ENCODE data around the gene AOC3. TPM values are rescaled to one million over a fixed set of nuclear protein-coding genes. Genes with fewer than 3 reads are reported as not detected.

Gene AOC3
- total and polyA plus RNA-seq, 2 of the 13 experiments (the other 11 are each of a cell fraction or from before 2014, with no cell fraction given), result 8.7 to 51.7 TPM

GRCh38 chr17:42878123-42878880, 27.3 kb downstream of the AOC3 start:
- no peaks in the 10 kb centered on the region for H3K36me3 ChIP-seq (replicated peaks in 1 of 2; ENCODE audit: control insufficient read depth in 1 of 2, insufficient read depth in 2 of 2, low read length in 2 of 2)
- H2AFZ ChIP-seq (ENCODE audit: low read length), result no peak overlapping the region
- no TSS peak for BruUV-seq (replicated peaks)
- in situ Hi-C loops (cut with HindIII; ENCODE audit: extremely low pct_ligation_motif_present, low pct_unique_long_range_greater_than_20kb), result no loop called here
- no peaks in the 10 kb centered on the region for H3K79me2 ChIP-seq (ENCODE audit: insufficient read depth, low read length)
- no peaks in the 10 kb centered on the region for H4K20me1 ChIP-seq (ENCODE audit: insufficient read depth, low read length)
- peak overlapping the region in 1 of 3 experiments; percentile 31; a peak in 2 of 6 replicates for H3K4me3 ChIP-seq (replicated peaks in 1 of 3; ENCODE audit: insufficient read depth in 1 of 3, low read depth in 2 of 3, low read length in 3 of 3)
- ChIA-PET CTCF (ENCODE audit: low intra/inter-chr PET ratio, low total read pairs) (interaction anchor here (0.7 to 1.9 kb wide), 2 partner anchors 51 to 59 kb away, joined by 3 to 6 read pairs; no protein-coding TSS in a partner anchor), POLR2A (interaction anchor here (0.7 to 2.9 kb wide), 11 partner anchors 8 to 120 kb away, joined by 3 to 18 read pairs (median 4); partner anchors contain the start of genes BECN1 and RPL27)
- peaks cover 69% of the 10 kb centered on the region for H3K4me1 ChIP-seq (ENCODE audit: insufficient read depth, low read length)
- no peaks in the 10 kb centered on the region for H3K9me3 ChIP-seq (ENCODE audit: low read length)
- WGBS (ENCODE audit: low lambda C conversion rate), result 12% methylated on average over 13 of the region's 13 CpGs
- intact Hi-C loops (cut with micrococcal nuclease; ENCODE audit: unreplicated experiment), result loop anchor here (1.0 kb wide), 1 partner anchor 51 kb away; no protein-coding TSS in a partner anchor
- peak overlapping the region; percentile 72 for H3K4me2 ChIP-seq (ENCODE audit: low read depth, low read length)
- no peak overlapping the region for H3K27ac ChIP-seq (ENCODE audit: extremely low read length, insufficient read depth, low read length)
- FAIRE-seq (no peak), ATAC-seq (peak; percentile 78), DNase-seq (ENCODE audit: low spot score) (peak; percentile 59)
- no peaks in the 10 kb centered on the region for H3K27me3 ChIP-seq (ENCODE audit: control insufficient read depth in 1 of 2, insufficient read depth in 2 of 2, low read length in 2 of 2)
- H3K9ac ChIP-seq (ENCODE audit: insufficient read depth, low read depth, low read length), result 0 out of 2 replicates have a peak overlapping the region, but pooled peaks have one; percentile 1
- TF ChIP-seq ZNF674 (CRISPR knock-in tag; IDR thresholded peaks at IDR 0.05; ENCODE audit: low read depth) (no peak), SPEN (CRISPR knock-in tag; IDR thresholded peaks at IDR 0.05; ENCODE audit: low read depth) (peak; percentile 75; the same call in 1 of the 2 replicates), ZNF234 (CRISPR knock-in tag; conservative IDR thresholded peaks at IDR 0.05) (no peak), PTBP1 (IDR thresholded peaks at IDR 0.05; ENCODE audit: low read depth, low read length, poor library complexity, severe bottlenecking) (no peak), ZNF121 (CRISPR knock-in tag; IDR thresholded peaks at IDR 0.05) (peak; percentile 97), ZNF274 (CRISPR knock-in tag; IDR thresholded peaks at IDR 0.05) (peak; percentile 56), REST (IDR thresholded peaks at IDR 0.05; ENCODE audit: borderline replicate concordance in 1 of 2, low read depth in 1 of 2, low read length in 2 of 2) (no peak), KDM6A (CRISPR knock-in tag; IDR thresholded peaks at IDR 0.05; ENCODE audit: low read depth) (peak; percentile 53; the same call in 1 of the 2 replicates), MED8 (CRISPR knock-in tag; IDR thresholded peaks at IDR 0.05; ENCODE audit: insufficient replicate concordance) (peak; percentile 21), ZBTB38 (CRISPR knock-in tag; IDR thresholded peaks at IDR 0.05) (no peak; the same call in 1 of the 2 replicates), POLR2AphosphoS5 (IDR thresholded peaks at IDR 0.05; ENCODE audit: low read depth, low read length) (no peak), ZNF841 (CRISPR knock-in tag; IDR thresholded peaks at IDR 0.05; ENCODE audit: borderline replicate concordance) (no peak), FOSL2 (CRISPR knock-in tag; IDR thresholded peaks at IDR 0.05) (no peak; the same call in 1 of the 2 replicates)
- TF ChIP-seq, protein P1, sequence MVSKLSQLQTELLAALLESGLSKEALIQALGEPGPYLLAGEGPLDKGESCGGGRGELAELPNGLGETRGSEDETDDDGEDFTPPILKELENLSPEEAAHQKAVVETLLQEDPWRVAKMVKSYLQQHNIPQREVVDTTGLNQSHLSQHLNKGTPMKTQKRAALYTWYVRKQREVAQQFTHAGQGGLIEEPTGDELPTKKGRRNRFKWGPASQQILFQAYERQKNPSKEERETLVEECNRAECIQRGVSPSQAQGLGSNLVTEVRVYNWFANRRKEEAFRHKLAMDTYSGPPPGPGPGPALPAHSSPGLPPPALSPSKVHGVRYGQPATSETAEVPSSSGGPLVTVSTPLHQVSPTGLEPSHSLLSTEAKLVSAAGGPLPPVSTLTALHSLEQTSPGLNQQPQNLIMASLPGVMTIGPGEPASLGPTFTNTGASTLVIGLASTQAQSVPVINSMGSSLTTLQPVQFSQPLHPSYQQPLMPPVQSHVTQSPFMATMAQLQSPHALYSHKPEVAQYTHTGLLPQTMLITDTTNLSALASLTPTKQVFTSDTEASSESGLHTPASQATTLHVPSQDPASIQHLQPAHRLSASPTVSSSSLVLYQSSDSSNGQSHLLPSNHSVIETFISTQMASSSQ (IDR thresholded peaks at IDR 0.05; ENCODE audit: low read depth), result no peak
- TF ChIP-seq, protein P1 (CRISPR knock-in tag; IDR thresholded peaks at IDR 0.05; ENCODE audit: borderline replicate concordance), result peak; percentile 23; the same call in 1 of the 2 replicates

Data from HepG2 (cell line).